Stimulated activated CD4-positive, alpha-beta T cell treated with anti-CD3 and anti-CD28 coated beads, Interleukin-2, amount 100 ng/mL, for 24 hours (primary cell): ENCODE data around the gene NSMF.
"Not testable (repeated sequence)": the region's sequence is repeated elsewhere in the genome, so short reads cannot be mapped to it uniquely, and the experiment has no call there.

Experiments
- DNase-seq, 2 donors: peaks; one replicate each; pipeline ENCODE4 v3.0.0-alpha.2; 2020

Gene NSMF

DNA sequence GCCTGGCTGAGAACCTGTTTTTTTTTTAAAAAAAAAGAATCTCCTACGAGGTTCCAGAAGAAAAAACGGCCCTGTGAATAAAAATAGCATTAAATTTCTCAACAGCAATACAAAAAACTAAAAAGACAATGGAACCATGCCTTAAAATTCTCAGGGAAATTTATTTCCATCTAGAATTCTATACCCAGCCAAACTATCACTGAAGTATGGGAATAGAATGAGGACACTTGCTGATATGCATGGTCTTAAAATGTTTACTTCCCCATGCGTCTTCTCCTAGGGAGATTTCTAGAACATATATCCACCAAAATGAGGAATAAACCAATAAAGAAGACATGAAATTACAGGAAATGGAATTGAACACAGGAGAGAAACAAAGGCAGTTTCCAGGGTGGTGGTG lies 16.5 kb upstream of the NSMF start:
- DNase-seq, result no peak

DNA sequence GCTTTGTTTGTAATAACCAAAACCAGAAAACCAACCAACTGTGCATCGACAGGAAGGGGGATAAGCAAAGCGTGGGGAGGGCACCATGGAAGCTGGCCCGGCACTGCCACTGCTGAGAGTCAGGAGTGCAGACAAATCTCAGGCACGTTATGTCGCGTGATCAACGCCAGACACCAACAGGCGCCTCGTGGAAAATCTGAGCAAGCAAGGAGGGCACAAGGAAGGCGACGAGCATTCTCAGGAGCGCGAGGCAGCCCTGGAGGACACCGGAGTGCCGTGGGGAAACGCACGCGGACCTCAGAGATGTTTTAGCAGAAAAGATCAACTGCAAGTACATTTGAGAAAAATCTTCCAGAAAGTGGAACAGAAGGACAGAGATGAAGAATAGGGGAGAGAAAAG lies 15.1 kb upstream of the NSMF start:
- no peak for DNase-seq

DNA sequence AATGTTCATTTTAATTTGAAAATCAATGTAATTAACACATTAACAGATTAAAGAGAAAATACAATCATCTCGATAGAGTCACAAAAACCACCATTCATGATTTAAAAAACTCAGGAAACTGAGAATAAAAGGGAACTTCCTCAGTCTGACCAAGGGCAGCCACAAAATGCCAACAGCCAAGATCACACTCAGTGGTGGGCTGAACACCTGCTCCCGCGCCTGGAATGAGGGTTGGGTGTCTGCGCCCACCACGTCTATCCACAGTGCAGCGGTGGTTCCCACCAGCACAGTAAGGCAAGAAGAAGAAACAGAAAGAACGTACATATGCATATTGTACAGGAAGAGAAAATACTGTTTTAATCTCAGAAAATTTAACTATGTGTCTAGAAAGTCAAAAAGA lies 11.7 kb upstream of the NSMF start:
- DNase-seq, result no peak

DNA sequence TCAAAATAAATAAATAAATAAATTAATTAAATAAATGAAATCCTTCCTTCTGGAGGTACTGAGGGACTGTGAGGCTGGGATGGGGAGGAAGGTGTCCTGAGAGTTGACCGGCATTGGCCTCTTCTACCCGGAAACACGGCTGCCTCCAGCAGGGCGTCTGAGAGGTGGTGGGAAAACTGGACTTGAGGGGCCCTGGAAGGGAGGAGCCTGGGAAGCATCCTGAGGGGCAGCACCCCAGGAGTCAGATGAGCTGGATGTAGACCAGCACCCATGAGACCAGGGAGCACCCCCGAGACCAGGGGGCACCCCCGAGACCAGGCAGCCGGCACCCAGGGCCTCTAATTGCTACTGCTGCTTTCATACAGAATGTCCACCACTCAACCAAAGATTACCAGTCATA lies 8.8 kb upstream of the NSMF start:
- DNase-seq, result no peak

DNA sequence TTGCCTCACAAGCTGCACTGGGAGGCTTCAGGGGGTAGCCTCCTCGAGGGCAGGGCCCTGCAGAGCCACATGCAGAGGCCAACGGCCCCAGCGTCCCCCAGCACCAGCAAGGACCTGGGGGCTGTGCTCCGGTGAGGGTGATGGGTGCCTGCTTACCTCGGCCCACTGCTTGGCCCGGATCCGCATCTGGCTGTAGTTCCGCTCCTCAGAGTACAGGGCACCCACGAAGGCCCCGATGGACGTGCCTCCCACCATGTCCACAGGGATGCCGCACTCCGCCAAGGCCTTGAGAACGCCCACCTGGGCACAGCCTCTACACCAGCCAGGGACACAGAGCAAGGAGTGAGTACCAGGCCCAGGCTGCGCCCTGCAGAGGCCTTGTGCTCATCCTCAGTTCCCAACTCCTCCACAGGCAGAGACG lies 8.0 kb upstream of the NSMF start:
- no peak for DNase-seq

DNA sequence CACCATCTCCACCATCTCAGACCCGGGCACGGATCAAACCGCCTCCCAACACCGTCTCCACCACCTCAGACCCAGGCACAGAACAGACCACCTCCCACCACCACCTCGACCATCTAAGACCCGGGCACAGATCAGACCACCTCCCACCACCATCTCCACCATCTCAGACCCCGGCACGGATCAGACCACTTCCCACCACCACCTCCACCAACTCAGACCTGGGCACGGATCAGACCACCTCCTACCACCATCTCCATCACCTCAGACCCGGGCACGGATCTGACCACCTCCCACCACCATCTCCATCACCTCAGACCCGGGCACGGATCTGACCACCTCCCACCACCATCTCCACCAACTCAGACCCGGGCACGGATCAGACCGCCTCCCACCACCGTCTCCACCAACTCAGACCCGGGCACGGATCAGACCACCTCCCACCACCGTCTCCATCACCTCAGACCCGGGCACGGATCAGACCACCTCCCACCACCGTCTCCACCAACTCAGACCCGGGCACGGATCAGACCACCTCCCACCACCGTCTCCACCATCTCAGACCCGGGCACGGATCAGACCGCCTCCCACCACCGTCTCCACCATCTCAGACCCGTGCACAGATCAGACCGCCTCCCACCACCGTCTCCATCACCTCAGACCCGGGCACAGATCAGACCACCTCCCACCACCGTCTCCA lies 7.4 kb upstream of the NSMF start:
- DNase-seq, result not testable (repeated sequence)

DNA sequence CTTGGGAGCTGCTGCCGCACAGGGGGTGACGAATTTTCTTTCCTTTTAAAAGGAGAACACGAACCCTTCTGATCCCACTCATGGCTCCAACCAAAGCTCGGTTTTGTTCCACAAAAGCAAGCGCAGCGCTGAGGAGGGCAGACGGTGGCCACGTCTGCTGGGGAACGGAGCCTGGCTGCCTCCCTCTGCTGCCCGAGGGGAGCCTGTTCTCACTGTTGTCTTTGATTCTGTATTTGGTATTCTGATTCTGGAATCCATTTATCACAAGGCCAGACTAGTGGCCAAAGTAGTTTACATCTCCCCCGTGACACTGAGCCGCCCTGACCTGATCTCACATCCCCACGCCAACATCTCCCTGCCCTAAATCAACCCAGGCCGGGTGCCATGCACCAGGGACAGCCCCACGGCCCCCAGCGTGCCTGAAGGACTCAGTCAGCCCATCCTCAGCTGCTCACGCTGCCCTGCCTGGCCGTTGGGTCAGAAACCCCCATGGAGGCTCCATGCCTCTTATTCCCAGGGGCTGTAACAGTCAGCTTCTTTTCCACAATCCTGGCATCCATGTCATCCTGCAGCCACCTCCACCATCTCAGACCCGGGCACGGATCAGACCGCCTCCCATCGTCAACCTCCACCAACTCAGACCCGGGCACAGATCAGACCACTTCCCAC lies 6.7 kb upstream of the NSMF start:
- DNase-seq, result no peak

DNA sequence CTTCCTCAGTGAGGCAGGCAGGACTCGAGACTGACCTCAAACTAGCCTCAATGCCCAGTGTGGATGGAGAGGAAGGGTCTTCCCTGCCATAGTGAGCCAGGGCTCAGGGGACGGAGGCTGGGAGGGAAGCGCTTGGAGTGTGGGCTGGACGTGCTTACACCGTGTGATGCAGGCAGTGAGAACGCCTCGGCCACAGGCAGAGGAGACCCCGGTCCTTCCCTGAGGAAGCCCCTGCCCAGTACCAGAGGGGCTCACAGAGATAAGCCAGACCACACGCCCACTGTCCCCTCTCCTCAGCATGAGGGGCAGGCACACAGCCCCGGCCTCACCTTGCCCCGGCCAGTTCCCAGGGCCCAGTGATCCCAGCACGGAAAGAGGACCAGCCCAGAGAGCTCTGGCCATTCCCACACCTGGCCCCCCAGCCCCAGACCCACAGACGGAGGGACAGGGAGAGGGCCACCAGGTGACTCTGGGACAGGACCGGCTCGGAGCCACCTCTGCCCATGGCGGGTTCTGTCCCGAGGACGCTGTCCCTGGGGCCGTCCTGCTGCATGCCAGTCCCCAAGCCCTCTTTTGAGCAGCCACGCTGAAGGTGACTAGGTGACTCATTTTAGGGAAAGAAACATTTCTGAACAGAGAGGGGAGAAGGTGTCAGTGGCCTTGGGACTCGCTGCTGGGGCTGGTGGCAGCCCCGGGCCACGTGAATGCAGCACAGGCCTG lies 6.0 kb upstream of the NSMF start:
- no peak for DNase-seq

DNA sequence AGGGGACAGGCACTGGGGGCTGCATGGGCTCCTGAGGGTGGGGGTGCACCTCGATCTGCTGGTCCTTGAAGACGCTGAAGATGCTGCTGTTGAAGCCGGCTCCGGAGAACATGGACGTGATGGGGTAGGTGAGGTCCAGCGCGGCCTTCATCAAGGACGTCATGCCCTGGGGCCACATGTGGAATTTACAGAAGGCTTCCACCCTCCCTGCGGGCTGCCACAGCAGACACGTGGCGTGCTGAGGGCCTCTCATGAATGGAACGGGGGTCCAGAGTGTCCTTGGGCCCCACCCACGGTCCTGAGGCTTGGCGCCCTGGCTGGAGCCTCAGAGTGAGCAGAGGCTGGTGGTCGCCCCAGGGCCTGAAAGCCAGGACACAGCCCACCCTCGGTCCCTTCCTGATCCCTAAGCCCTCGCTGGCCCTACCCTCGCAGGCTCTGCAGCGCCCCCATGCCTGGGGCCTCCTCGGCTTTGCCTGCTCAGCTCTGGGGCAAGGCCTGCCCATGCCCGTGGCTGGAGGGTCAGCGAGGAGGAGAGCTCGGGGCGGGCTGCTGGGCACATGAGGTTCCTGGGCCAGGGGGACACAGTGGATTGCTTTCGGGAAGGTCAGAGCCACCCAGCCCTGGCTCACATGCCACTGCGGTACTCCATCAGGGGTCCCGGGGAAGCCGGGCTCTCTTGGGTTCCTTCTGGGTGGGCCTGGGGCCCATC lies 5.3 kb upstream of the NSMF start:
- DNase-seq, result no peak

DNA sequence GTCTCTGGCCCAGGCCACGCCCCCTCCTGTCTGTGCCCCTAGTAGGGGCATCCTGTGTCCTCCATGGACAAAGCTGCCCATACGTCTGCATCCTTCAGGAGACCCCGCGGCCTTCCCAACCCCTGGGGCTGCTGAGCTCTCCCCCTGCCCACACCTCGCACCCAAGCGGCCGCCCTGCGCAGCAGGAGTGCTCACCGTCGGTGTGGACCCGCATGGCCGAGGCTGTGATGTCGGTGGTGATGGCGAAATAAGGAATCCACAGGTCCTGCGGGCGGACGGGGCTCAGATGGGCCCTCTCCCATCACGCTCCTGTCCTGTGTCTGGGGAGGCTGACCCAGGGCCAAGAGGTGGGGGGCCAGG lies 4.8 kb upstream of the NSMF start:
- DNase-seq, result no peak

DNA sequence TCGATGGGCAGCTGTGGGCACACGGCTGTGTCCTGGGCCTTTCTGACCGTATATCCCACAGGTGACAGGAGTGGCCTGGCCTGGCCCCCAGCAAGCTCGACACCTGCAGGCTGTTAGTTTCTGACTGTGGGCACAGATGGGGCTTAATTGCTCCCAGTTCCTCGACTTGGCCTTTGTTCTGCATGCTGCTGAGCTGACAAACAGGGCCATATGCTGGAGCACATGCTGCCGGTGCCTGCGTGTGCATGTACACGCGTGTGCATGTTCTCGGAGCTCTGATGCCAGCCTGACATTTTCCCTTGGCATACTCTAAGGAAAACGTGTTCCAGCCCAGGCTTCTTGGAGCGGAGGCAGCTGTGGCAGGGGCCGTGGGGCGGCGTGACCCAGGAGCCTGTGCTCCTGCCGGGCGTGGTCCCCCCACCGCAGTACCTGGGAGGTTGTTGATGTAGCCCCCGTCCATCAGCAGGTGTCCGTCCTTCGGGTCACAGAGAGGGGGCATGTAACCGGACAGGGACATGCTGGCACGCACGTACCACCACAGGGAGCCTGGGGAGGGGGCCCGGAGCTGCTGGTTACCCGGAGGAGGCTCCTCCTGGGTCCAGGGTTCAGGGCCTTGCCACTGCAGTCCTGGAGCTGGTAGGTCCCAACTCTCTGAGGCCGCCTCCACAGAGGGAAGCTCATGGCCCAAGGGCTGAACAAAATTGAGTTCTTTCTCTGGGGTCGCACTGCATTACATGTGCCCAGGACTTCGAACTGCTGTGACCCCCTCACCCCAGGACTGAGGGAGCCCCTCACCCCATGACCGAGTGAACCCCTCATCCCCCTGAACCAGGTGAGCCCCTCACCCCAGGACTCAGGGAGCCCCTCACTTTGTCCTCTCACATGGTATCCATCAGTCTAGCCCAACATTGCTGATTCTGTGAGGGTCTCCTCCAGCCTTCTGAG lies 4.1 kb upstream of the NSMF start:
- no peak for DNase-seq

DNA sequence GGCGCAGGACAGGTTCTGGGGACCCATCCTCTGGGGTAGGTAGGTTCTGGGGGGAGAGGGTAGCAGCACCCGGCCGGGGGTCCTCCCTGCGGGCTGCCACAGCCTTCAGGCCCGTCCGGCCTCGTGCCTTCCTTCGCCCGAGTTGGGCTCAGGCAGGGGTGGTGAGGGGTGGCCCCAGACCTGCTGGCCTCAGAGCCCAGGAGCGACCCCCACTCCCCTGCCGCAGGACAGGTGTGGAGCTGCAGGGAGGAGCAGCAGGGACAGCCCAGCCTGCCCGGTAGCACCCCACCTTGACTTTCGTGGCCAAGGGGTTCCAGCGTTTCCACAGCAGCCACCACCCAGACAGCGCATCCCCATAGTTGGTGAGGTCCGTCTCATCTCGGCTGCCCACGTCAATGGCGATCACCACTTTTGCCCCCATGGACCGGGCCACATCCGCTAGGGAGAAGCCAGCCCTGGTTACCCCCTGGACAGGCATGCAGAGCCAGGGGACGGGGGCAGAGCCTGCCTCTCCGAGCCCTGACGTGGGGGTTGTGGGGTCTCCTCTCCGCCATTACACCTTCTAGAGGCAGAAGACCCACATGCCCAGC lies 3.4 kb upstream of the NSMF start:
- no peak for DNase-seq

DNA sequence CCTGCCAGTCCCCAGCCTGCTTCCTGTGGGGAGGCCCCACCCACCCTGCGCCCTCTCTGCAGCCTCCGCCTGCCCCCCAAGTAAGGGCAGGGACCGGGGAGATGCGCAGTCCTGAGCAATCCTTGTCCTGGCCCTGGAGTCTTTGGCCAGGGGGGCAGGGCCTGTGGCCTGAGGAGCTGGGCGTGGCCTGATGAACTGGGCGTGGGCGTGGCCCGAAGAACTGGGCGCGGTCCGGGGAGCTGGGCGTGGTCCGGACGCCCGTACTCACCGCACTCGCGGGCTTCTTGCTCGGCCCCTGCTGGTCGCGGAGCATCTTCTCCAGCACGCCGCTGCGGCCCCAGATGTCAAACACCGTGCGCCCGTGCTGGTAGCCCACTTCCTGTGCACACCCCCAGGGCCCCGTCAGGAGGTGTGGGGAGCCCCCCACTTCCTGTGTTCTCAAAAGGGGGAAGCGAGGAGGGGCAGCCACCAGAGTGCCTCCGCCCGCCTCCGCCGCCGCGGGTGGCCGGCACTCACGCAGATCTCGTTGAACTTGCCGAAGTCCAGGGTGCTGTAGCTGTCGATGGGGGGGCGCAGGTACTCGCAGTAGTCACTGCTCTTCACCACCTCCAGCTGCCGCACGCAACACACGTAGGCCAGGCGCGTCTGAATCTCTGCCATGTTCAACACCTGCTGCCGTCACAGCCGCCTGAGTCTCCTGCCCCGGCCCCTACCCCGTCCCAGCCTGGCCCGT lies 2.7 kb upstream of the NSMF start:
- peak; percentile 71 to 86 for DNase-seq

DNA sequence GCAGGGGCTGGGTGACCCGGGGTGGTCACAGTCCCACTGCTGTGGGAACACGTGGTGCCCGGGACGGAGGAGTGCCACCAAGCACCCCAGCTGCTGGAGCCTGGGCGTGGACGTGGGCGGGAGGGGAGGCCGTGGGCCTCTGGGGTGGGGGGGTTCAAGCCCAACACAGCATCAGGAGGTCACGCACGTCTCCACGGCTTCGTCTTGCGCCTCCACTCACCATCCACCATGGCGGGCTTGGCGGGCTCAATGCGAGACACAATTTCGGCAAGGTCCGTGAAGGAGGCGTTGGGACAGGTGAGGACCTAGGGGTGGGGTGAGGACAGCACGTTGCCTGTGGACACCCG lies 2.2 kb upstream of the NSMF start:
- DNase-seq, result no peak

DNA sequence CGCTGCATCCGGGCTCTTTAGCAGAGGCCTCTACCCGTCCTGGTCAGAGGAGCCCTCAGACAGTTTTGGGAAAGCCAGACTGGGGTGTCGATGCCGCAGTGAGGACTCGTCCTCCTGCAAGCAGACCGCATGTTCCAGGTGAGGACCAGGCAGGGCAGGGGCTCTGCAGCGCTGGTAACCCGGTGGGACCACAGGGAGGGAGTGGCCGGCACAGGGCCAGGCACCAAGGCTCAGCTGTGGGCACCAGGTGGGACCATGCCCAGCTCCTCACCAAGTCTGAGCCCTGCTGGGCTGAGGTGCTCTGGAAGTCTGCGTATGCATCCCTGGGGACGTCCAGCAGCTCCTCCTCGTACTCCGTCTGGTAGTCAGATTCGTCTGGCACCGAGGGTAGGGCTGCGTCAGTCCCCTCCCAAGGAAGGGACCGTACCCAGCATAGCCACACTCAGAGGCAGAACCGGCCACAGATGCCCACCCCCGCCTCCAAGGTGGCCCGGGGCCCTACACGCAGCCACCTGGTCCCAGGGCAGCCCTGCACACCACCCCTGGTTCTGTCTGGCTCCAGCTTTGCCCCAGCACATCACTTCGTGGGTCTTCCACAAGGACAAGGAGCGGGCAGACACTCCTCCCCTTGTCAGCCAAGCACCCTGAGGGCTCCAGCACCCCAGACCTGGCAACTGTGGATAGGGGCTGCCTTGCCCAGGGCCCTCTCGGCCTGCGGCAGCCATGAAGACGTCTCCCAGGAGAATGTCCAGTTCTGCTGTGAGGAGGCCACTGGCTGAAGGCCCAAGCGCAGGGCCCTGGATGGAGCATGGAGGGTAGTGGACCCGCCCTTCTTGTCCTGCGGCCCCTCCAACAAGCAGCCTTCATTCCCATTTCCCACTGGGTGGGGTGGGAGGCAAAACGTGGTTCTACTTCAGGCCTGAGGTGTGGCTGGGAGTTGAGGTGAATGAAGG lies 1.5 kb upstream of the NSMF start:
- no peak for DNase-seq

DNA sequence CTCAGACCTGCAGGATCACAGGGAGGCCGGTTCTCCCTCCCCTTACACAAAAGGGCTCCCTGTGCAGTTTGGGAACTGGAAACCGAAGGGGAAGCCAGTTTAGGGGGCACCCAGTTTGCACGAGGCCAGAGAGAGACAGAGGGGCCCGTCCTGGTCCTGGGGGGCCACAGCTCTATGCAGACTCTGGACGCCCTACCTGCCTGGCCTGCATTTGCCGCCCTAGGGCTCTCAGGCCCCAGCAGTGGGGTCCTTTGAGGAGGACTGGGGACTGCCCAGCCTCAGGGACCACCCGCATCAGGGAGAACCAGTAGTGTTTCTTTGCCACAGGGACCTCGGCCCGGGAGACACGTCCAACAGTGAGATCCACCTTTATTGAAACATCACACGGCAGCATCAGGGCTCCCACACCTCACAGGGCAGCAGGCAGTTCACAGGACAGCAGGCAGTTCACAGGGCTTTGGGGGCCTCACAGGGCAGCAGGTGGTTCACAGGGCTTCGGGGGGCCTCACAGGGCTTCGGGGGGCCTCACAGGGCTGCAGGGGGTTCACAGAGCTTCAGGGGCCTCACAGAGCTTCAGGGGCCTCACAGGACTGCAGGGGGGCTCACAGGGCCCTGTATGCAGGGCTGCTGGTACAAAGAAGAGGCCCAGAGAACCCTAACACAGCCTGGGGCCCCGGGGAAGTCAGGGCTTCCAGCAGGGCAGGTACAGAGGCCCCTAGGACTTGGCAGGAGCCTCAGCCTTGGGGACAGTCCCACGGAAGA lies 648 bp upstream of the NSMF start:
- DNase-seq, result no peak

DNA sequence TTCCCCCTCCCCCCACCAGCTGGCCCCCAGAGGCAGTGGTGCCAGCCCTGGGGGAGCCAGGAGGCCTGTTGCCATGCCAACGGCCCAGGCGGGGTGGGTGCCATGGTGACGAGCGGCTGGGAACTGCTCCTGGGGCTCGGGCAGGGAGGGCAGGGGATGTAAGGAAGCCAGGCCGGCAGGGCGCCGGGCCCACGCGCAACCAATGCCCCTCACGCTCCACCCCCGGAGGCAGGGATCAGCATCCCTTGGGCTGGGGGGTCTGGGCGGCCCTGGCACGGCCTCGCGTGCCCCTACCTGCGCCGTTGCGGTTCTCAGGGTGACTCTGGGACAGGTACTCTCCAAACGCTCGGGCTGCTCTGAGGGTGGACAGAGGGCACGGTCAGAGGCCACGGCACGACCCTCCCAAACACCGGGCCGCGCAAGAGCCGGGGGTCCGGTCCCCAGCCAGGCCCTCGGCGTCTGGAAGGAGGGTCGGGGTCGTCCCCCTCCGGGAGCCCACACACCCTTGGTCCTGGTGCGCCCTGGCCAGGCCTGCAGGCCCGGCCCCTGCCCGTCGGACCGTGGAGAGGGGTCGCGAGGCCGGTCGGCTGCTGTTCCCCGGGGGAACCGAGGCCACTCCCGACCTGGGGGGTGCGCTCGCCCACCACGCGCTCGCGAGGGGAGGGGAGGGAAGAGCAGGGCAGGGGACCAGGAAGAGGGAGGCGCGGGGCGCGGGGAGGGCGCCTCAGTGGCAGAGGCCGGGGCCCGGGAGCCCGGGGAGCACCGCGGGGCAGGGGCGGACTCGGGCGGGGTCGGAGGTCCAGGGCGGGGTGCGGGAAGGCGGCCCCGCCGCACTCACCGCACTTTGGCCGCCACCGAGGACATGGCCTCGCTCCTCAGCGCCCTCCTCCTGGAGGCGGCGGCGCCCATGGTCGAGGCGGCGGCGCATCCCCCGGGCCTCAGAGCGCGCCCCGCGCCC lies 661 bp downstream of the NSMF start:
- no peak for DNase-seq
